H1 (cell line): ENCODE results near the gene PI4KB. TPM values are rescaled to one million over a fixed set of nuclear protein-coding genes. Genes with fewer than 3 reads are reported as not detected.

ENCODE experiments used
- CTCF ChIA-PET: fragments of 300-600 bp; sonication (Branson Sonifier 250); formaldehyde crosslinking; loops from one replicate; lab custom pipeline; 2021; ENCODE audit not compliant: partially characterized antibody; lab: Charles Lee
- POLR2A ChIA-PET: fragments of 300-600 bp; sonication (Branson Sonifier 250); formaldehyde crosslinking; loops from one replicate; lab custom pipeline; 2021; ENCODE audit warnings: inconsistent platforms; ENCODE audit not compliant: partially characterized antibody; lab: Charles Lee
- DNase-seq, 2 experiments: peaks; one replicate each; pipeline versions ENCODE4 v3.0.0 to v3.0.0-alpha.2; 2010 to 2022; ENCODE audit warnings: low spot score in 2 of 2, low read depth in 1 of 2, mixed read lengths in 1 of 2
- FAIRE-seq: peaks from 2 replicates; lab custom pipeline; 2011; peaks lifted over from hg19 to GRCh38; lab: Jason Lieb, UNC
- H2AFZ ChIP-seq: 2 replicates; pipeline ENCODE4 v1.8.1; 2012; ENCODE audit warnings: low read length, inconsistent platforms
- H2AK5ac ChIP-seq: 2 replicates; pipeline ENCODE4 v1.6.1; 2013; ENCODE audit warnings: low read depth, low read length
- H2BK120ac ChIP-seq: replicated peaks from 2 replicates; pipeline ENCODE3; 2013; ENCODE audit warnings: low read depth, low read length, inconsistent platforms
- H2BK12ac ChIP-seq: 2 replicates; pipeline ENCODE4 v1.6.1; 2013; ENCODE audit warnings: low read depth, low read length
- H2BK15ac ChIP-seq: 2 replicates; pipeline ENCODE4 v1.6.1; 2013; ENCODE audit warnings: low read length
- H2BK20ac ChIP-seq: 2 replicates; pipeline ENCODE4 v1.6.1; 2013; ENCODE audit warnings: low read length
- H2BK5ac ChIP-seq: 2 replicates; pipeline ENCODE4 v1.6.1; 2013; ENCODE audit warnings: low read depth, low read length
- H3K14ac ChIP-seq: 2 replicates; pipeline ENCODE4 v1.6.1; 2013; ENCODE audit warnings: inconsistent platforms; ENCODE audit not compliant: insufficient read length
- H3K18ac ChIP-seq: 2 replicates; pipeline ENCODE4 v1.6.1; 2013; ENCODE audit warnings: low read length; ENCODE audit errors: extremely low read depth
- H3K23ac ChIP-seq: 2 replicates; pipeline ENCODE4 v1.6.1; 2013; ENCODE audit warnings: inconsistent platforms; ENCODE audit not compliant: insufficient read length
- H3K23me2 ChIP-seq: 2 replicates; pipeline ENCODE4 v1.6.1; 2013; ENCODE audit warnings: low read depth, low read length
- H3K27ac ChIP-seq: 2 replicates; pipeline ENCODE4 v1.6.1; 2011; ENCODE audit warnings: low read depth, low read length, inconsistent platforms
- H3K27me3 ChIP-seq, 4 experiments: replicated peaks in 1 of 4; 1 replicate in 1 of 4; 2 replicates in 3 of 4; pipeline versions ENCODE4 v1.6.1 to v1.8.1; 2011 to 2013; ENCODE audit warnings: low read length in 3 of 4, mild to moderate bottlenecking in 3 of 4, inconsistent platforms in 2 of 4, mixed read lengths in 2 of 4, moderate library complexity in 1 of 4; ENCODE audit not compliant: control insufficient read depth in 3 of 4, insufficient read depth in 3 of 4; ENCODE audit errors: extremely low read depth in 1 of 4
- H3K36me3 ChIP-seq, 4 experiments: 2 replicates each; pipeline versions ENCODE4 v1.6.1 to v1.8.1; 2011 to 2013; ENCODE audit warnings: mild to moderate bottlenecking in 4 of 4, low read length in 3 of 4, moderate library complexity in 2 of 4, control low read depth in 1 of 4, inconsistent platforms in 1 of 4; ENCODE audit not compliant: insufficient read depth in 4 of 4, control insufficient read depth in 2 of 4
- H3K4ac ChIP-seq: replicated peaks from 2 replicates; pipeline ENCODE3; 2013; ENCODE audit warnings: low read length, low read depth, mixed read lengths, inconsistent platforms; ENCODE audit not compliant: insufficient read length
- H3K4me1 ChIP-seq, 4 experiments: replicated peaks in 1 of 4; 1 replicate in 1 of 4; 2 replicates in 3 of 4; pipeline versions ENCODE4 v1.6.1 to v1.8.1; 2011 to 2013; ENCODE audit warnings: low read length in 3 of 4, inconsistent platforms in 2 of 4, mixed read lengths in 1 of 4; ENCODE audit not compliant: insufficient read depth in 4 of 4, control insufficient read depth in 3 of 4
- H3K4me2 ChIP-seq, 2 experiments: 2 replicates each; pipeline versions ENCODE4 v1.6.1 to v1.8.1; 2011 to 2013; ENCODE audit warnings: low read depth in 2 of 2, low read length in 2 of 2, control low read depth in 1 of 2, inconsistent platforms in 1 of 2, mild to moderate bottlenecking in 1 of 2; ENCODE audit not compliant: insufficient read depth in 1 of 2
- H3K4me3 ChIP-seq, 4 experiments: fragments of 200-600, 300-600 bp in 1 of 4; sonication (generic), shearing (Covaris generic), sonication (Bioruptor Twin) in 1 of 4; 2 replicates each; pipeline versions ENCODE4 v1.5.1 to v1.8.1; 2011 to 2016; ENCODE audit warnings: low read length in 4 of 4, low read depth in 3 of 4, control low read depth in 2 of 4, inconsistent platforms in 2 of 4, mild to moderate bottlenecking in 2 of 4, mixed read lengths in 1 of 4, moderate library complexity in 1 of 4; ENCODE audit not compliant: insufficient read depth in 2 of 4; ENCODE audit errors: extremely low read depth in 1 of 4
- H3K56ac ChIP-seq: replicated peaks from 2 replicates; pipeline ENCODE3; 2013; ENCODE audit warnings: low read depth, mild to moderate bottlenecking, mixed read lengths, low read length, inconsistent platforms; ENCODE audit not compliant: insufficient read length
- H3K79me1 ChIP-seq: 2 replicates; pipeline ENCODE4 v1.6.1; 2013; ENCODE audit warnings: low read depth, low read length, control low read depth
- H3K79me2 ChIP-seq, 2 experiments: 2 replicates each; pipeline versions ENCODE4 v1.6.1 to v1.8.1; 2012 to 2013; ENCODE audit warnings: low read length in 2 of 2, mild to moderate bottlenecking in 2 of 2, inconsistent platforms in 1 of 2; ENCODE audit not compliant: insufficient read depth in 2 of 2, control insufficient read depth in 1 of 2
- H3K9ac ChIP-seq, 4 experiments: replicated peaks in 1 of 4; 1 replicate in 1 of 4; 2 replicates in 3 of 4; pipeline versions ENCODE4 v1.6.1 to v1.8.1; 2011 to 2013; ENCODE audit warnings: low read depth in 3 of 4, low read length in 3 of 4, control low read depth in 2 of 4, mild to moderate bottlenecking in 2 of 4, moderate library complexity in 2 of 4, inconsistent platforms in 1 of 4; ENCODE audit errors: extremely low read depth in 1 of 4
- H3K9me3 ChIP-seq, 2 experiments: 2 replicates each; pipeline versions ENCODE4 v1.6.1 to v1.8.1; 2012 to 2013; ENCODE audit warnings: mild to moderate bottlenecking in 2 of 2, moderate library complexity in 2 of 2, control low read depth in 1 of 2, inconsistent platforms in 1 of 2, low read depth in 1 of 2, low read length in 1 of 2, mixed read lengths in 1 of 2; ENCODE audit not compliant: insufficient read depth in 2 of 2
- H4K20me1 ChIP-seq, 2 experiments: replicated peaks in 1 of 2; 2 replicates each; pipeline versions ENCODE3 to v1.8.1; 2011 to 2013; ENCODE audit warnings: inconsistent platforms in 2 of 2, low read length in 2 of 2, mild to moderate bottlenecking in 1 of 2; ENCODE audit not compliant: insufficient read depth in 2 of 2, control insufficient read depth in 1 of 2
- H4K5ac ChIP-seq: 2 replicates; pipeline ENCODE4 v1.6.1; 2013; ENCODE audit warnings: low read length, low read depth, mixed read lengths, inconsistent platforms; ENCODE audit not compliant: insufficient read length
- H4K8ac ChIP-seq: 2 replicates; pipeline ENCODE4 v1.8.0; 2013; ENCODE audit warnings: mild to moderate bottlenecking, moderate library complexity, low read length, inconsistent platforms; ENCODE audit not compliant: insufficient read depth; ENCODE audit errors: extremely low read depth
- H4K91ac ChIP-seq: replicated peaks from 2 replicates; pipeline ENCODE3; 2013; ENCODE audit warnings: low read length, mixed read lengths, inconsistent platforms; ENCODE audit not compliant: insufficient read length
- ASH2L ChIP-seq: fragments of 200-600, 300-600 bp; sonication (generic); IDR thresholded peaks from one replicate; pipeline ENCODE4 v1.7.1; 2017; ENCODE audit warnings: low read length
- BCL11A ChIP-seq, 2 experiments: IDR thresholded peaks; one replicate each; pipeline ENCODE4 v1.6.1; 2011; ENCODE audit warnings: low read depth in 2 of 2, low read length in 2 of 2, mild to moderate bottlenecking in 2 of 2
- WGBS, 2 experiments: shearing (Covaris generic) in 1 of 2; methylation state at CpG; one replicate each; pipeline versions ENCODE4 v1.1.6 to v1.1.7; 2013 to 2015; ENCODE audit warnings: low lambda C conversion rate in 2 of 2, mixed read lengths in 2 of 2, inconsistent platforms in 1 of 2, low coverage in 1 of 2, missing lambda C conversion rate in 1 of 2; ENCODE audit not compliant: insufficient replicate concordance in 2 of 2, insufficient coverage in 1 of 2, insufficient read length in 1 of 2; ENCODE audit errors: extremely low coverage in 1 of 2, missing lambda C conversion rate in 1 of 2; 5-methylcytosine and 5-hydroxymethylcytosine counted together
- polyA plus RNA-seq, 7 experiments: library from polyadenylated mRNA; depleted of rRNA in 3 of 7; stranded (reverse) in 5 of 7; unstranded in 2 of 7; fragments of >200 nt in 5 of 7; fragments of 200-250 nt in 2 of 7; gene quantifications; 1 replicate in 5 of 7; 2 replicates in 1 of 7; 4 replicates in 1 of 7; pipeline versions ENCODE4 v1.2.1 to v1.2.3, GENCODE V29; 2011 to 2013; ENCODE audit warnings: missing spikeins in 2 of 7, mixed read lengths in 2 of 7
- total RNA-seq: library from RNA; stranded (reverse); fragmentation: NEBNext Ultra II Directional; extraction: Animal tissue kit (Norgen Biotek cat#: 25700); gene quantifications from 2 replicates; pipeline ENCODE4 v1.2.1, GENCODE V29; 2021

Gene PI4KB
- total and polyA plus RNA-seq, 2 of the 8 experiments (the other 6 are each of a cell fraction or from before 2014, with no cell fraction given) = 30.1 to 37.1 TPM

- Histone ChIP-seq H3K4me1 (peaks cover 4 to 14% (median 12%) of the 10 kb centered on the region in 4 experiments; a peak in 5 of 7 replicates), H3K79me2 (peaks cover 3 to 10% of the 10 kb centered on the region in 2 experiments; a peak in 3 of 4 replicates), H3K23me2 (peaks cover 5% of the 10 kb centered on the region), H3K27ac (peak within 1 kb of the TSS; percentile 99), H3K9ac (peak within 1 kb of the TSS; percentile 80 to 98 (median 96)), H2BK120ac (peak within 1 kb of the TSS; percentile 63), H2BK20ac (peak within 1 kb of the TSS; percentile 51; the same call in 1 of the 2 replicates), H4K8ac (peak within 1 kb of the TSS; percentile 91), H3K23ac (no peak within 1 kb of the TSS), H3K4me3 (peak within 1 kb of the TSS; percentile 61 to 76 (median 66)), H3K9me3 (no peaks in the 10 kb centered on the region), H2AFZ (peak within 1 kb of the TSS; percentile 45), H2AK5ac (peak within 1 kb of the TSS; percentile 89; the same call in 1 of the 2 replicates), H2BK12ac (peak within 1 kb of the TSS; percentile 99), H3K4ac (peak within 1 kb of the TSS; percentile 28), H4K20me1 (peaks cover 0 to 2% of the 10 kb centered on the region in 2 experiments), H3K4me2 (peak within 1 kb of the TSS; percentile 75 to 86), H3K79me1 (peaks cover 6% of the 10 kb centered on the region), H3K14ac (no peak within 1 kb of the TSS), H2BK15ac (0 out of 2 replicates have a peak within 1 kb of the TSS, but pooled peaks have one; percentile 23), H4K5ac (peak within 1 kb of the TSS; percentile 95), H2BK5ac (peak within 1 kb of the TSS; percentile 100), H4K91ac (peak within 1 kb of the TSS; percentile 83), H3K56ac (peak within 1 kb of the TSS; percentile 90), H3K27me3 (no peaks in the 10 kb centered on the region), H3K36me3 (peaks cover 19 to 35% (median 29%) of the 10 kb centered on the region in 4 experiments), H3K18ac (peak within 1 kb of the TSS; percentile 89)
- ChIA-PET POLR2A (interaction anchor here (1.1 to 3.1 kb wide), 15 partner anchors 9 to 92 kb away, joined by 3 to 16 read pairs (median 6); partner anchors contain the start of genes PI4KB, PSMB4, PSMD4 and SELENBP1), CTCF (no interaction called here)
- peak; percentile 87 for FAIRE-seq
- peak; percentile 89 to 98 for DNase-seq
- WGBS, 2 experiments = 1% methylated on average over 31 of the region's 38 CpGs; no CpG with 5 or more reads in 1 of the 2 experiments
- TF ChIP-seq ASH2L (peak; percentile 95), BCL11A (IDR thresholded peaks at IDR 0.05; ENCODE audit: low read depth in 2 of 2, low read length in 2 of 2) (no peak)
These were observed 19.7 kb upstream of the PI4KB start, which contains the start of gene RFX5 for GRCh38 chr1:151346769-151347522. RFX5 (minus strand) TSS chr1:151347252; CDS start chr1:151346320, 932 bp downstream.
